Measurements from ENCODE around the gene MB21D2. TPM values are rescaled to one million over a fixed set of nuclear protein-coding genes. Genes with fewer than 3 reads are reported as not detected.

Gene MB21D2
- total and polyA plus RNA-seq, 4 donors = 3.3 to 5.3 (median 4.2) TPM

DNA sequence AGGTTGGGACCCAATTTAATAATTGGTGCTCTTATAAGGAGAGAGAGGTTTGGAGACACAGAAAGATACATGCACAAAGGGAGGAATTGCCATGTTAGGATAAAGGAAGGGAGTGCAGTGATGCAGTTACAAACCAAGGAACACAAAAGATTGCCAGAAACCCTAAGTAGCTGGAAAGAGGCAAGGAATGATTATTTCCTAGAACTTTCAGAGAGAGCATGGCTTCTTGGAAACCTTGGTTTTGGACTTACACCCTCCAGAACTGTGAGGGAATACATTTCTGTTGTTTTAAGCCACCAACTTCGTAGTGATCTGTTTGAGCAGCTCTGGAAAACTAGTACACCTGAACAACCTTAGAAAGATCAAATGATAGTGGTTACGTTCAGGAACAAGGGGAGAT, 25.0 kb upstream of the MB21D2 start:
- ATAC-seq (ENCODE audit: low FRiP score) (peak; percentile 27), DNase-seq (no peak)
- Histone ChIP-seq H3K4me3 (ENCODE audit: low read length in 2 of 2) (no peak overlapping the region), H3K27ac (ENCODE audit: low read depth in 1 of 2, low read length in 2 of 2) (no peak overlapping the region), H3K36me3 (ENCODE audit: control insufficient read depth in 1 of 2, insufficient read depth in 2 of 2, low read length in 1 of 2) (no peaks in the 10 kb centered on the region), H3K4me1 (ENCODE audit: control insufficient read depth in 1 of 2, insufficient read depth in 2 of 2, low read length in 2 of 2) (no peaks in the 10 kb centered on the region), H3K9me3 (ENCODE audit: control insufficient read depth, low read length) (no peaks in the 10 kb centered on the region), H3K27me3 (ENCODE audit: control insufficient read depth in 1 of 2, insufficient read depth in 2 of 2, low read length in 1 of 2) (no peaks in the 10 kb centered on the region)
- intact Hi-C loops (cut with DNase I) = no loop called here
- 39 to 43% methylated on average over 2 of the region's 2 CpGs for WGBS, 2 donors

DNA sequence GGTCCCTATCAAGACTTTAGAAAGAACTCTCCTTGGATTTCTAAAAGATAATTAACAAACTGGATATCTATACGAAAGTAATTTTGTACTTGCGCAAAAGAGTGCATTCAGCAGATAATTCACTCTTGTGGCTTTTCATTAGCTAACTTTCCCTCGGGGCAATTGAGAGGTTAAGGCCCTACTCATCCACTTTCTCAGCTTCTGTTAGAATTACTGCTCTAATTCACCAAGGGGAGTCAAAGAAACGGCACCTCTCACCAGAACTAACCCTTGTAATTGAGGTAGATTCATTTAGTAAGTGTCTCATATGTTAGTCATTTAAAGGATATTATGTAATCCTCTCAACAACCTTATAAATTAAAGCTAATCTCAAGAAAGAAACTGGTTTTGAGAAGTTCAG, 22.5 kb upstream of the MB21D2 start:
- ATAC-seq (ENCODE audit: low FRiP score) (no peak), DNase-seq (no peak)
- 84 to 87% methylated on average over 4 of the region's 4 CpGs for WGBS, 2 donors
- H3K36me3 ChIP-seq (ENCODE audit: control insufficient read depth in 1 of 2, insufficient read depth in 2 of 2, low read length in 1 of 2) = no peaks in the 10 kb centered on the region
- no peaks in the 10 kb centered on the region for H3K27me3 ChIP-seq (ENCODE audit: control insufficient read depth in 1 of 2, insufficient read depth in 2 of 2, low read length in 1 of 2)
- H3K4me3 ChIP-seq (ENCODE audit: low read length in 2 of 2) = no peak overlapping the region
- H3K27ac ChIP-seq (ENCODE audit: low read depth in 1 of 2, low read length in 2 of 2) = no peak overlapping the region
- intact Hi-C loops (cut with DNase I) = no loop called here
- no peaks in the 10 kb centered on the region for H3K9me3 ChIP-seq (ENCODE audit: control insufficient read depth, low read length)
- no peaks in the 10 kb centered on the region for H3K4me1 ChIP-seq (ENCODE audit: control insufficient read depth in 1 of 2, insufficient read depth in 2 of 2, low read length in 2 of 2)

DNA sequence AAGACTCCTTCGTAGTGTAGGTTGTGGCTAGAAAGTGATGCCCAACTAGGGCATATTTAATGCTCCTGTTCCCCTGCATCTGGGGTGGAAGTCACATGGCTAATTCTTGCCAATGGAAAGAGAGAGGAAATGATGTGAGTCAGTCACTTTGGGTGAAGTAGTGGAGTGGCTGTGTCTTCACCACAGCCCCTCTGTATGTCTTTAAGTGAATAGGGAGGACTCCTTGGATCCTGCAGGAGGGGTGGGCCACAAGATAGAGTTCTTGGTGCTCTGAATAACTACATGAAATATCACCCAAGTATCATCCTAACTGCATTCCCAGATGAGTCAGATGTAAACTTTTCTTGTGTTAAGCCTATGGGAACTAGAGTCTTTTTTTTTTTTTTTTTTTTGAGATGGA, 17.8 kb upstream of the MB21D2 start:
- Histone ChIP-seq H3K27me3 (ENCODE audit: control insufficient read depth in 1 of 2, insufficient read depth in 2 of 2, low read length in 1 of 2) (no peaks in the 10 kb centered on the region), H3K4me1 (ENCODE audit: control insufficient read depth in 1 of 2, insufficient read depth in 2 of 2, low read length in 2 of 2) (no peaks in the 10 kb centered on the region), H3K27ac (ENCODE audit: low read depth in 1 of 2, low read length in 2 of 2) (no peak overlapping the region), H3K9me3 (ENCODE audit: control insufficient read depth, low read length) (no peaks in the 10 kb centered on the region), H3K4me3 (ENCODE audit: low read length in 2 of 2) (no peak overlapping the region), H3K36me3 (ENCODE audit: control insufficient read depth in 1 of 2, insufficient read depth in 2 of 2, low read length in 1 of 2) (no peaks in the 10 kb centered on the region)
- intact Hi-C loops (cut with DNase I) = no loop called here
- DNase-seq (no peak), ATAC-seq (ENCODE audit: low FRiP score) (no peak)
- 96 to 97% methylated on average over 1 of the region's 1 CpG for WGBS, 2 donors

DNA sequence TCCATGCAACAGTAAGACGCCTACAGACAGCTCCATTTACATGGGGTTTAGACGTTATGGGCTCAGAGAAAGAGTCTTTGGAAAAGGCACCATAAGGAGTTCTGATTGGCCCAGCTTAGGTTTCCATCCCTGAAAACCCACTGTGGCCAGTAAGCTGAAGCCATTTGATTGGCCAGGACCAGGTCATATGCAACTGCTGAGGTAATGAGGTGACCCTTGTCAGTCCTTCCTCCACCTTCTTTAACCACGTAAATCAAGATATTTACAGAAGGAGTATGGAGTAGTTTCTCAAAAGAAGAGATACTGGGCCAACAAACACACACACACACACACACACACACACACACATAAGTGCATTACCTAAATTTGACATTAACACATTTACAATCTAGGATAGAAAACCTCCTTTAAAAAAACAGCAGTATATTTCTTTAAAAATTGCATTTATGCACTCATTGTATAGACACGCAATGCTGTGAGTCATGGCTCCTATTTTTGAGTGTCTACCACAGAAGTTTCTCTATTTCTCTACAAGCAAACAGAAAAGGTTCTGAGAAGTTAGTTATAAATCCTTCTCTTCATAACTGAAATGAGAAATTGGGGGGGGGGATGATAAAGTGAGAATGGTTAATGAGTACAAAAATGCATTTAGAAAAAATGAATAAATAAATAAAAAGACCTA, 16.3 kb upstream of the MB21D2 start:
- DNase-seq = no peak
- no peaks in the 10 kb centered on the region for H3K36me3 ChIP-seq (ENCODE audit: control insufficient read depth in 1 of 2, insufficient read depth in 2 of 2, low read length in 1 of 2)
- 67 to 86% methylated on average over 4 of the region's 4 CpGs for WGBS, 2 donors
- ATAC-seq (ENCODE audit: low FRiP score) = no peak
- H3K4me3 ChIP-seq (ENCODE audit: low read length in 2 of 2) = no peak overlapping the region
- H3K9me3 ChIP-seq (ENCODE audit: control insufficient read depth, low read length) = no peaks in the 10 kb centered on the region
- no peaks in the 10 kb centered on the region for H3K4me1 ChIP-seq (ENCODE audit: control insufficient read depth in 1 of 2, insufficient read depth in 2 of 2, low read length in 2 of 2)
- no peak overlapping the region for H3K27ac ChIP-seq (ENCODE audit: low read depth in 1 of 2, low read length in 2 of 2)
- intact Hi-C loops (cut with DNase I) = no loop called here
- no peaks in the 10 kb centered on the region for H3K27me3 ChIP-seq (ENCODE audit: control insufficient read depth in 1 of 2, insufficient read depth in 2 of 2, low read length in 1 of 2)

DNA sequence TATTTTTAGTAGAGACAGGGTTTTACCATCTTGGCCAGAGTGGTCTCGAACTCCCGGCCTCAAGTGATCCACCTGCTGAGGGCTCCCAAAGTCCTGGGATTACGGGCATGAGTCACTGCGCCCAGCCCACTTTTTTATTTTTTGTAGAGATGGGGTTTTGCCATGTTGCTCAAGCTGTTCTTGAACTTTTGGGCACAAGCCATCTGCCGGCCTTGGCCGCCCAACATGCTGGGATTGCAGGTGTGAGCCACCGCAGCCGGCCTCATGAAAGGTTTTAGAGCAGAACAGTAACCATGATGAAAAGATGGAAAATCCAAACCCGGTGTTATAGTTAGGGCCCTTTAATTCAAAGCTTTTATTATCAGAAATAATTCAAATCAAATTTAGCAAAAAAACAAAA, 15.6 kb upstream of the MB21D2 start:
- WGBS, 2 donors = 87 to 92% methylated on average over 9 of the region's 9 CpGs
- ATAC-seq (ENCODE audit: low FRiP score) (no peak), DNase-seq (no peak)
- no peaks in the 10 kb centered on the region for H3K9me3 ChIP-seq (ENCODE audit: control insufficient read depth, low read length)
- intact Hi-C loops (cut with DNase I) = no loop called here
- H3K27ac ChIP-seq (ENCODE audit: low read depth in 1 of 2, low read length in 2 of 2) = no peak overlapping the region
- H3K36me3 ChIP-seq (ENCODE audit: control insufficient read depth in 1 of 2, insufficient read depth in 2 of 2, low read length in 1 of 2) = no peaks in the 10 kb centered on the region
- no peaks in the 10 kb centered on the region for H3K27me3 ChIP-seq (ENCODE audit: control insufficient read depth in 1 of 2, insufficient read depth in 2 of 2, low read length in 1 of 2)
- no peak overlapping the region for H3K4me3 ChIP-seq (ENCODE audit: low read length in 2 of 2)
- H3K4me1 ChIP-seq (ENCODE audit: control insufficient read depth in 1 of 2, insufficient read depth in 2 of 2, low read length in 2 of 2) = no peaks in the 10 kb centered on the region

DNA sequence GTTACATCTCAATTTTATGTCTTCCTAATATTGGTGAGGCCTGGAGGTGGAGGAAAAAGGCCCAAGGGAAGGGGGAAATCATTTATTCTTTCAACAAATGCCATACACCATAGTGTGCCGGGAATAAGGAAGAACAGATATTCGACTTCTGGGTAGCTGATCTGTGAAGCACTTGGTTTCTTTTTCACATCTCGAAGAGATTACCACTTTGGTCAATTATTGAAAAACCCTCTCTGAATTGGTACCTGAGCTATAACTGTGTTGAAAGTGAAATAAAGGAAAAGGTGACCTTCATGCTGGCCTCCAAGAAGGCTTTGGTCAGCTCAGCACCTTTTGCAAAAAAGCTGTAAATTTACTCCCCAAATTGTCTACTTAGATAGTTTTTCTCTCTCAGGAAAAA, 14.2 kb upstream of the MB21D2 start:
- Histone ChIP-seq H3K9me3 (ENCODE audit: control insufficient read depth, low read length) (no peaks in the 10 kb centered on the region), H3K36me3 (ENCODE audit: control insufficient read depth in 1 of 2, insufficient read depth in 2 of 2, low read length in 1 of 2) (no peaks in the 10 kb centered on the region), H3K27ac (ENCODE audit: low read depth in 1 of 2, low read length in 2 of 2) (no peak overlapping the region), H3K4me3 (ENCODE audit: low read length in 2 of 2) (no peak overlapping the region), H3K4me1 (ENCODE audit: control insufficient read depth in 1 of 2, insufficient read depth in 2 of 2, low read length in 2 of 2) (no peaks in the 10 kb centered on the region), H3K27me3 (ENCODE audit: control insufficient read depth in 1 of 2, insufficient read depth in 2 of 2, low read length in 1 of 2) (no peaks in the 10 kb centered on the region)
- DNase-seq (no peak), ATAC-seq (ENCODE audit: low FRiP score) (no peak)
- intact Hi-C loops (cut with DNase I) = no loop called here
- WGBS, 2 donors = 93 to 97% methylated on average over 3 of the region's 3 CpGs

DNA sequence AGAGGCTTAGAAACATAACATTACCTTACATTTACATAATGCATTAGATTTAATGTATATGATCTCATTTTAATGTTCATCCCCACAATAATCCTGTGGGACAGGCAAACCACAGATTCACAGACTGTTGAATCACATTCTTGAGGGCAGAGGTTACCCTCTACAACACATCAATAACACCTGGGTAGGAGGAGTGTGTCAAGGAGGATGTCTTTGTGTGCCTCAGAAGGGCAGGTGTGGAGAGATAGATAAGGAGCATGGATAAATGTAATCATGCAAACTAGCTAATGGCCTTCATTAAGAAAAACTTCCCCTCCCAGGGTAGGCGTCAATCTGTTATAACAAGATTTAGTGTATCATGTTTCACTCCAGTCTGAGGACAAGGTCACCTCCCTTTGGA, 12.9 kb upstream of the MB21D2 start:
- intact Hi-C loops (cut with DNase I) = no loop called here
- no peaks in the 10 kb centered on the region for H3K4me1 ChIP-seq (ENCODE audit: control insufficient read depth in 1 of 2, insufficient read depth in 2 of 2, low read length in 2 of 2)
- no peak overlapping the region for H3K27ac ChIP-seq (ENCODE audit: low read depth in 1 of 2, low read length in 2 of 2)
- H3K27me3 ChIP-seq (ENCODE audit: control insufficient read depth in 1 of 2, insufficient read depth in 2 of 2, low read length in 1 of 2) = no peaks in the 10 kb centered on the region
- no peak overlapping the region for H3K4me3 ChIP-seq (ENCODE audit: low read length in 2 of 2)
- no peaks in the 10 kb centered on the region for H3K9me3 ChIP-seq (ENCODE audit: control insufficient read depth, low read length)
- ATAC-seq (ENCODE audit: low FRiP score) (no peak), DNase-seq (no peak)
- H3K36me3 ChIP-seq (ENCODE audit: control insufficient read depth in 1 of 2, insufficient read depth in 2 of 2, low read length in 1 of 2) = no peaks in the 10 kb centered on the region
- 94 to 96% methylated on average over 1 of the region's 1 CpG for WGBS, 2 donors

DNA sequence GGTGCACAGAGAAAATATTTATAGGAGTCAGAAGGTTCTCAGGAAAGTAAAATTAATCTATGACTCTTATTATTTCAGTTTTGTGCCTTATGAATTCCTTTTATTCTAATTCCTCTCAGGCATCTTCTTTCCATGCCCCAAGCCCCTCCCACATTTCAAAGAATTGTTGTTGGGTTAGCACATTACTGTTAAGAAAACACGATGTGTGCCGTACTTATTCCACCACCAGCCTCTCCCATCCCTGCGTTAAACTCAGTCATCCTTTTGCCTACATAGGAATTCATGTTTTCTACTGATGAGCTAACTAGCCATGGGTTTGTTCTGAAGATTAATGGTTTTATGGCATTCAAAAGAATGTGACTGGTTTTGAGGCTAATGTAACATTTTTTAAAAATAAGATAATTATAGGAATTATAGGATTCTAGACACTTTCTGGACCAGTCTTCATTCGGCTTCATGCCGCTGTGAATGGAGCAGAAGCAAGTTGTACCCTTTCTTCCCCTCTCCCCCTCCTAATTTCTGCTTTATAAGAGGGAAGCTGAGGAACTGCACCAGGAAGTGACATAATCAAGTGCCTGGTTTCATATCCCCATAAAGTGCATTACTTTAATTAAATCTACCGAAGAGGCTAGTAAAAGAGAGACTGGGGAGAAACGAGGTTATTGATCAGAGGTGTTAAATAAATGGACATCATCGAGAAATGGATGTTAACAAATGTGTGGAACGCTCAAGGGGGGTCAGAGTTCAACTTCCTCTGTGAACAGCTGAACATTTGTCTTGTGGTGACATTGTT, 12.3 kb upstream of the MB21D2 start:
- H3K36me3 ChIP-seq (ENCODE audit: control insufficient read depth in 1 of 2, insufficient read depth in 2 of 2, low read length in 1 of 2) = no peaks in the 10 kb centered on the region
- H3K4me3 ChIP-seq (ENCODE audit: low read length in 2 of 2) = no peak overlapping the region
- no peak overlapping the region for H3K27ac ChIP-seq (ENCODE audit: low read depth in 1 of 2, low read length in 2 of 2)
- no peak for DNase-seq
- no peak for ATAC-seq (ENCODE audit: low FRiP score)
- WGBS, 2 donors = 82% methylated on average over 9 of the region's 9 CpGs
- no peaks in the 10 kb centered on the region for H3K4me1 ChIP-seq (ENCODE audit: control insufficient read depth in 1 of 2, insufficient read depth in 2 of 2, low read length in 2 of 2)
- intact Hi-C loops (cut with DNase I) = no loop called here
- H3K27me3 ChIP-seq (ENCODE audit: control insufficient read depth in 1 of 2, insufficient read depth in 2 of 2, low read length in 1 of 2) = no peaks in the 10 kb centered on the region
- no peaks in the 10 kb centered on the region for H3K9me3 ChIP-seq (ENCODE audit: control insufficient read depth, low read length)

DNA sequence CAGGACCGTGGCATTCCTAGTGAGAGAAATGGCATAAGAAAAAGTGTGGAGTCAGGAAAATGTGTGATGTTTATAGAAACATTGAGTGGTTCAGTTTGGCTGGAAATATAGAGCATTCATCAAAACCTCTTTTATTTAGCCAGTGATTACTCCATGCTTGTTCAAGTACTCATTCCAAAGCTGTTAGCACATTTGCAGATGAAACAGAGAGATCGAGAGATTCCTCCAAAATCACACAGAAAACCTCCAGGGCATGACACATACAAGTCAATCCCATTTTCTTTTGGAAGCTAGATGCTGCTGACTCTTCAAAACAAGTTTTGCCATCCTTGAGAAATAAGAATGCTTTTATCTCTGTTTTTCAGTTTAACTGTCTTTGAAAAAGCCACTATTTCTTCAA, 11.5 kb upstream of the MB21D2 start:
- intact Hi-C loops (cut with DNase I) = no loop called here
- no peak overlapping the region for H3K4me3 ChIP-seq (ENCODE audit: low read length in 2 of 2)
- DNase-seq (no peak), ATAC-seq (ENCODE audit: low FRiP score) (no peak)
- no peaks in the 10 kb centered on the region for H3K9me3 ChIP-seq (ENCODE audit: control insufficient read depth, low read length)
- no peak overlapping the region for H3K27ac ChIP-seq (ENCODE audit: low read depth in 1 of 2, low read length in 2 of 2)
- H3K4me1 ChIP-seq (ENCODE audit: control insufficient read depth in 1 of 2, insufficient read depth in 2 of 2, low read length in 2 of 2) = peaks cover 0 to 2% of the 10 kb centered on the region in 2 donors
- H3K27me3 ChIP-seq (ENCODE audit: control insufficient read depth in 1 of 2, insufficient read depth in 2 of 2, low read length in 1 of 2) = no peaks in the 10 kb centered on the region
- WGBS, 2 donors = 41 to 61% methylated on average over 2 of the region's 2 CpGs
- H3K36me3 ChIP-seq (ENCODE audit: control insufficient read depth in 1 of 2, insufficient read depth in 2 of 2, low read length in 1 of 2) = no peaks in the 10 kb centered on the region

All from aorta (tissue), 5 donors.